GM12892 (cell line): ENCODE data around the gene TRPC4.

Source experiments
- POLR2A ChIP-seq: IDR thresholded peaks from 2 replicates; pipeline ENCODE4 v1.6.1; 2011; ENCODE audit warnings: low read depth, low read length, control low read depth
- POLR2AphosphoS5 ChIP-seq: IDR thresholded peaks from 2 replicates; pipeline ENCODE4 v1.6.1; 2011; ENCODE audit warnings: low read depth, low read length, control low read depth

- no peak for TF ChIP-seq POLR2A
- no peak for TF ChIP-seq POLR2AphosphoS5
These were observed 45.3 kb upstream of the TRPC4 start for GRCh38 chr13:37914781-37915391.
